ENCODE data around the gene B3GNT5.

B3GNT5 gene

DNA sequence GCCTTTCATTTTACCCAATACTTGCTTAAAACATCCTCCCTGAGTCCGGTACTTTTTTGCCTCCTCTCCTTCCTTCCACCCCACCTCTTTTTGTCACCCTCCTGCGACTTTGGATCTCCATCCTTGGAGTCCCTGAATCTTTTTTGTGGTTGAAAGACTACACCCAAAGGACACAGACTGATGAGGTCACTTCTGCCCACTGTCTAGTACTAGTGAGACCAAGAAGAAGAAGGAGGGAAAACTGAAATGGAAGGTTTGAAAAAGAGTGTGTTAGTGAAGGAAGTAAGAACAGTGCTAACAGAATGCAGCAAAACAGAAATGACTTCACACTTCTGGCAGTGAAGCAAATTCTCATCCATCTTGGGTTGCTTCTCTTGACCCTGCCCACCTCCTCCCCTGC, 6.6 kb downstream of the B3GNT5 start:
- Histone ChIP-seq H3K9me2 (replicated peaks; ENCODE audit: control insufficient read depth, low read length) (no peaks in the 10 kb centered on the region), H4K20me1 (ENCODE audit: control insufficient read depth, insufficient read depth, low read depth, low read length) (no peaks in the 10 kb centered on the region), H3K4me3 (ENCODE audit: low read length) (peak overlapping the region; percentile 48), H3K4me2 (ENCODE audit: low read length) (peak overlapping the region; percentile 57), H3K27me3 (ENCODE audit: control insufficient read depth, low read length) (peaks cover 12% of the 10 kb centered on the region), H3K4me1 (ENCODE audit: control insufficient read depth, low read length) (peaks cover 22% of the 10 kb centered on the region), H3K79me2 (ENCODE audit: control insufficient read depth, low read length) (no peaks in the 10 kb centered on the region), H3F3A (ENCODE audit: control insufficient read depth, insufficient read depth) (no peaks in the 10 kb centered on the region; the same call in 1 of the 2 replicates), H3K36me3 (ENCODE audit: control insufficient read depth, low read length) (no peaks in the 10 kb centered on the region), H3K9me3 (ENCODE audit: control insufficient read depth, insufficient read depth, low read length) (no peaks in the 10 kb centered on the region), H3K27ac (ENCODE audit: low read depth, low read length) (no peak overlapping the region)
- TF ChIP-seq, protein P1, sequence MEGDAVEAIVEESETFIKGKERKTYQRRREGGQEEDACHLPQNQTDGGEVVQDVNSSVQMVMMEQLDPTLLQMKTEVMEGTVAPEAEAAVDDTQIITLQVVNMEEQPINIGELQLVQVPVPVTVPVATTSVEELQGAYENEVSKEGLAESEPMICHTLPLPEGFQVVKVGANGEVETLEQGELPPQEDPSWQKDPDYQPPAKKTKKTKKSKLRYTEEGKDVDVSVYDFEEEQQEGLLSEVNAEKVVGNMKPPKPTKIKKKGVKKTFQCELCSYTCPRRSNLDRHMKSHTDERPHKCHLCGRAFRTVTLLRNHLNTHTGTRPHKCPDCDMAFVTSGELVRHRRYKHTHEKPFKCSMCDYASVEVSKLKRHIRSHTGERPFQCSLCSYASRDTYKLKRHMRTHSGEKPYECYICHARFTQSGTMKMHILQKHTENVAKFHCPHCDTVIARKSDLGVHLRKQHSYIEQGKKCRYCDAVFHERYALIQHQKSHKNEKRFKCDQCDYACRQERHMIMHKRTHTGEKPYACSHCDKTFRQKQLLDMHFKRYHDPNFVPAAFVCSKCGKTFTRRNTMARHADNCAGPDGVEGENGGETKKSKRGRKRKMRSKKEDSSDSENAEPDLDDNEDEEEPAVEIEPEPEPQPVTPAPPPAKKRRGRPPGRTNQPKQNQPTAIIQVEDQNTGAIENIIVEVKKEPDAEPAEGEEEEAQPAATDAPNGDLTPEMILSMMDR (IDR thresholded peaks at IDR 0.05; ENCODE audit: low read depth, low read length, poor library complexity, severe bottlenecking) = no peak
- no peak for TF ChIP-seq EZH2phosphoT487 (IDR thresholded peaks at IDR 0.05; ENCODE audit: borderline replicate concordance, low read length)

DNA sequence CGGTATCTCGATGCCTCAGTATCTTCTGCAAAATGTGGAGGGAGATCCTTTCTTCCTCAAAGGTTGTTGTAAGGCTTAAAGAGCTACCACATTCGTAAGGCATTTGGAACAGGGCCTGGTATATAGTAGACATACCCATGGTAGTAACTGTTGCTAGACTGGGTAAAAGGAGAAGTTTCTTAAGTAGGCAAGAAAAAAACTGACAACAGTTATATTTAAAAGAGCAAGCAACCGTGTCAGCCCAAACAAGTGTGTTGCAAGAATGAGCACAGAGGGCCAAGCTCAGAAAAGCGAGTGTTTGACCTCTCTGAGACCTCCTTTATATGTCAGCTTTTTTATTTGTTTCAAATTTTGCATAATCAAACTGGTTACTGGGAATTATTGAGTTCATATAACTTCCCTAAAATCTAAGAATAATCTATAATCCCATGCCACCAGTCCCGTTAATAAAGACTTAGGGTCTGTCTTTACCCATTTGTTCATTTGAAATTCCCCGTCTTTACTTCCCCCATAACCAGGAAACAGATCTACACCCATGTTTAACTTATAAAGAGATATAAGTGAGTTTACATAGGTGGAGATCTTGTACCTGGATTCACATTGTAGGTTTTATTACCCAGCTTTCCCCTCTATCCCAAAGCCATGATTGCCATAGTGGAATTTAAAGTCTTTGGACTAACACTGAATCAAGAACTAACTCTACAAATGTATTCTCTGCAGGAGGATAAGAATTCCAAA, 7.3 kb downstream of the B3GNT5 start:
- H3K9me3 ChIP-seq (ENCODE audit: control insufficient read depth, insufficient read depth, low read length) = no peaks in the 10 kb centered on the region
- H3K4me1 ChIP-seq (ENCODE audit: control insufficient read depth, low read length) = peaks cover 22% of the 10 kb centered on the region
- H3K79me2 ChIP-seq (ENCODE audit: control insufficient read depth, low read length) = no peaks in the 10 kb centered on the region
- peak overlapping the region; percentile 57 for H3K4me2 ChIP-seq (ENCODE audit: low read length)
- H3K4me3 ChIP-seq (ENCODE audit: low read length) = peak overlapping the region; percentile 48
- no peaks in the 10 kb centered on the region for H3K9me2 ChIP-seq (replicated peaks; ENCODE audit: control insufficient read depth, low read length)
- 0 out of 2 replicates have a peak overlapping the region, but pooled peaks have one; percentile 8 for H3K27ac ChIP-seq (ENCODE audit: low read depth, low read length)
- H4K20me1 ChIP-seq (ENCODE audit: control insufficient read depth, insufficient read depth, low read depth, low read length) = no peaks in the 10 kb centered on the region
- no peaks in the 10 kb centered on the region; the same call in 1 of the 2 replicates for H3F3A ChIP-seq (ENCODE audit: control insufficient read depth, insufficient read depth)
- H3K27me3 ChIP-seq (ENCODE audit: control insufficient read depth, low read length) = peaks cover 5% of the 10 kb centered on the region; the same call in 1 of the 2 replicates
- no peak for TF ChIP-seq EZH2phosphoT487 (IDR thresholded peaks at IDR 0.05; ENCODE audit: borderline replicate concordance, low read length)
- TF ChIP-seq, protein P1 (IDR thresholded peaks at IDR 0.05; ENCODE audit: low read depth, low read length, poor library complexity, severe bottlenecking) = no peak
- no peaks in the 10 kb centered on the region for H3K36me3 ChIP-seq (ENCODE audit: control insufficient read depth, low read length)

DNA sequence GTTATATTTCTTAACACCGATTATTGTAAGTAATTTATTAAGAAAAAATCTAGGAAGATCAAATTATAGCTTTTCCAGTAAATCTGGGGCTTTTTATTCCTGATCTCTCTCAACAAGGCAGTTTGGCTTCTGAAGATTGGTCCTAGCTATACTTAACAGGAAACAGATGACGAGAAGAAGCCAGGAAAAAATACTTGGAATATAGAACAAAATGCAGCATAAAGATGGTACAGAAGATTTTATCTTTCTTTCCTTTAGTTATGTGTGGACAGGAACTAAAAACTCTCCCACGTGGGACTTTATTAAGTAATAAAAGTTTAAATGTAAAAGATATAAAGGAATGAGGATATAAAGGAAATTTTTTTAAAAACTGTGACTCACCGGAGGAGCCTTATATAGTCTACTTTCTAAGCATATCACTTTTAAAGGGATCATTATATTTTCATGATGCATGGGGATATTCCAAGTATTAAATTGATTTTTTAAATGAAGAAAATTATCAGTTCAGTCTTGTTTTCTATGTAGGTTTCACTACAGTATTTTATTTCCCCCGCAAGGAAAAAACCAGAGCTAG, 8.2 kb downstream of the B3GNT5 start:
- TF ChIP-seq, protein P1 (IDR thresholded peaks at IDR 0.05; ENCODE audit: low read depth, low read length, poor library complexity, severe bottlenecking) = no peak
- no peak for TF ChIP-seq EZH2phosphoT487 (IDR thresholded peaks at IDR 0.05; ENCODE audit: borderline replicate concordance, low read length)
- Histone ChIP-seq H3K27me3 (ENCODE audit: control insufficient read depth, low read length) (0 out of 2 replicates have a peak, but pooled peaks cover 3% of the 10 kb centered on the region), H3K27ac (ENCODE audit: low read depth, low read length) (no peak overlapping the region), H3F3A (ENCODE audit: control insufficient read depth, insufficient read depth) (no peaks in the 10 kb centered on the region), H3K4me1 (ENCODE audit: control insufficient read depth, low read length) (peaks cover 22% of the 10 kb centered on the region), H3K9me2 (replicated peaks; ENCODE audit: control insufficient read depth, low read length) (no peaks in the 10 kb centered on the region), H3K4me3 (ENCODE audit: low read length) (no peak overlapping the region), H3K79me2 (ENCODE audit: control insufficient read depth, low read length) (no peaks in the 10 kb centered on the region), H3K9me3 (ENCODE audit: control insufficient read depth, insufficient read depth, low read length) (no peaks in the 10 kb centered on the region), H3K4me2 (ENCODE audit: low read length) (no peak overlapping the region; the same call in 1 of the 2 replicates), H4K20me1 (ENCODE audit: control insufficient read depth, insufficient read depth, low read depth, low read length) (no peaks in the 10 kb centered on the region), H3K36me3 (ENCODE audit: control insufficient read depth, low read length) (no peaks in the 10 kb centered on the region)
